Activated naive CD8-positive, alpha-beta T cell treated with anti-CD3 and anti-CD28 coated beads for 36 hours (primary cell): ENCODE data around the gene CLK2. TPM values are rescaled to one million over a fixed set of nuclear protein-coding genes. Genes with fewer than 3 reads are reported as not detected.

Experiments used
- DNase-seq: peaks from one replicate; pipeline ENCODE4 v3.0.0; 2021
- H3K27ac Mint-ChIP-seq: one replicate; pipeline ENCODE4 v1.8.0; 2022; ENCODE audit warnings: mild to moderate bottlenecking, moderate library complexity, mixed read lengths
- H3K27me3 Mint-ChIP-seq: one replicate; pipeline ENCODE4 v1.8.0; 2022; ENCODE audit warnings: mild to moderate bottlenecking, mixed read lengths
- H3K36me3 Mint-ChIP-seq: one replicate; pipeline ENCODE4 v1.8.0; 2021; ENCODE audit warnings: mild to moderate bottlenecking, mixed read lengths
- H3K4me1 Mint-ChIP-seq: one replicate; pipeline ENCODE4 v1.8.0; 2021; ENCODE audit warnings: mixed read lengths
- H3K4me3 Mint-ChIP-seq: one replicate; pipeline ENCODE4 v1.8.0; 2022; ENCODE audit warnings: mild to moderate bottlenecking, moderate library complexity, mixed read lengths
- H3K9me3 Mint-ChIP-seq: one replicate; pipeline ENCODE4 v1.8.0; 2022; ENCODE audit warnings: mixed read lengths
- total RNA-seq, 2 experiments: library from RNA; stranded (reverse); gene quantifications; one replicate each; pipeline ENCODE4 v1.2.3, GENCODE V29; 2021

The CLK2 gene
- total RNA-seq, 2 experiments from 2014 or later, result 61.4 to 65.9 TPM

DNA sequence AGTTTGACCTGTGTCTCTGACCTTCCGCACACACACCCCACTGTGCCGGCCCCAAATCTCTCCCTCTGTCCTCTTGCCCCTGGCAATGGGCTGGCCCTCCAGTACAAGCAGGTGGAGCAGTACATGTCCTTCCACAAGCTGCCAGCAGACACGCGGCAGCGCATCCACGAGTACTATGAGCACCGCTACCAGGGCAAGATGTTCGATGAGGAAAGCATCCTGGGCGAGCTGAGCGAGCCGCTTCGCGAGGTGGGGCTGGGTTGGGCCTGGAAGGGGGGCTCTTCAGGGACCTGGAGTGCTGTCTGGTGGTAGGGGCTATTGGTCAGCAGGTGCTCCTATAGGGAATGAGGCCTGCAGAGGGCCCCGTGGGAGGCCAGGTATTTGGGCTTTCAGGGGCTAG is 11.8 kb upstream of the CLK2 start:
- no peaks in the 10 kb centered on the region for H3K27me3 Mint-ChIP-seq
- no peaks in the 10 kb centered on the region for H3K4me1 Mint-ChIP-seq
- no peak overlapping the region for H3K27ac Mint-ChIP-seq
- no peak overlapping the region for H3K4me3 Mint-ChIP-seq
- H3K9me3 Mint-ChIP-seq, result no peaks in the 10 kb centered on the region
- no peaks in the 10 kb centered on the region for H3K36me3 Mint-ChIP-seq
- DNase-seq, result no peak

DNA sequence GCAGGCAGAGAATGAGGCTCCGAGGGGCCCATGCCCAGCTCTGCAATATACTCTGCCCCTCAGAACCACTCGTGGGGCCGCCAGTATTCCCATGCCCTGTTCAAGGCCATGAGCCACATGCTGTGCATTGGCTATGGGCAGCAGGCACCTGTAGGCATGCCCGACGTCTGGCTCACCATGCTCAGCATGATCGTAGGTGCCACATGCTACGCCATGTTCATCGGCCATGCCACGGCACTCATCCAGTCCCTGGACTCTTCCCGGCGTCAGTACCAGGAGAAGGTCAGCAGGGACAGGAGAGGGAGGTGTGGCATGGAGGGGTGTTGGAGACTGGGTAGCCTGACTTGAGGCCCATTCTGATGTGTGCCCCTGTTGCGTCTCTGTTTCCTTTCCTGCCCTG is 11.2 kb upstream of the CLK2 start:
- Mint-ChIP-seq H3K4me3 (no peak overlapping the region), H3K27me3 (no peaks in the 10 kb centered on the region), H3K36me3 (no peaks in the 10 kb centered on the region), H3K4me1 (no peaks in the 10 kb centered on the region), H3K9me3 (no peaks in the 10 kb centered on the region), H3K27ac (no peak overlapping the region)
- DNase-seq, result no peak

DNA sequence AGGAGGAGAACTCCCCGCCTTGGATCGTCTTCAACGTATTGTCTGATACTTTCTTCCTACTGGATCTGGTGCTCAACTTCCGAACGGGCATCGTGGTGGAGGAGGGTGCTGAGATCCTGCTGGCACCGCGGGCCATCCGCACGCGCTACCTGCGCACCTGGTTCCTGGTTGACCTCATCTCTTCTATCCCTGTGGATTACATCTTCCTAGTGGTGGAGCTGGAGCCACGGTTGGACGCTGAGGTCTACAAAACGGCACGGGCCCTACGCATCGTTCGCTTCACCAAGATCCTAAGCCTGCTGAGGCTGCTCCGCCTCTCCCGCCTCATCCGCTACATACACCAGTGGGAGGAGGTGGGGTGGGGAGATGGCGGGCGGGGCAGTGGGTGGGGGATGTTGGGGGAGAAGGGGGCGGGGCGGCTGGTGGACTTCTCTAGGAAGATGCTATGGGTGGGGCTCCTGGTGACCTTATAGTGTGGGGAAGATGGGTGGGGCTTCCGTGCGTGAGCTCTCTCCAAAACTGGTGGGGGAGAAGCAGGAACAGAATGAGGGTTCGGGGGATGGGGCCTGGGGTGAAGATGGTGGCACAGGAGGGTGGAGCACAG is 9.3 kb upstream of the CLK2 start:
- Mint-ChIP-seq H3K27me3 (no peaks in the 10 kb centered on the region), H3K27ac (no peak overlapping the region), H3K9me3 (no peaks in the 10 kb centered on the region), H3K36me3 (no peaks in the 10 kb centered on the region), H3K4me1 (peaks cover 3% of the 10 kb centered on the region), H3K4me3 (no peak overlapping the region)
- no peak for DNase-seq

DNA sequence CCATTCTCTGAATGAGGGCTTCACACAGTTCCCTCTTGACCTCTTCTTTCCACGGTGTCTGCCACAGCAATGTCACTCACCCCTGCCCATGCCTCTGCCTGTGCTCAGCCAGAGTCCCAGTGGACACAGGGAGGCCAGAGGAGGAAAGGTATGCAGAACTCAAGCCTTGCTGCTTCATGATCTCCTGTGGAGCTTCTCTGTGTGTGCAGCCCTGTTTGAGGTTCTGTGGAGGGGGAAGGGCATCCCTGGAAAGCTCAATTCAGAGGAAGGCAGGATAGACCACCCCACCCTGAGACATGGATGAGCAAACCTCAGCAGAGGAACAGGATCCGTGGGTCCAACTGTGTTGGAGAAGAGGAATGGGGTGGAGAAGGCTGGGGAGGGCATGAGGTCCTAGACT is 6.0 kb upstream of the CLK2 start:
- DNase-seq, result no peak
- H3K27ac Mint-ChIP-seq, result no peak overlapping the region
- no peaks in the 10 kb centered on the region for H3K36me3 Mint-ChIP-seq
- H3K4me3 Mint-ChIP-seq, result no peak overlapping the region
- H3K27me3 Mint-ChIP-seq, result no peaks in the 10 kb centered on the region
- H3K4me1 Mint-ChIP-seq, result peaks cover 13% of the 10 kb centered on the region
- H3K9me3 Mint-ChIP-seq, result no peaks in the 10 kb centered on the region

DNA sequence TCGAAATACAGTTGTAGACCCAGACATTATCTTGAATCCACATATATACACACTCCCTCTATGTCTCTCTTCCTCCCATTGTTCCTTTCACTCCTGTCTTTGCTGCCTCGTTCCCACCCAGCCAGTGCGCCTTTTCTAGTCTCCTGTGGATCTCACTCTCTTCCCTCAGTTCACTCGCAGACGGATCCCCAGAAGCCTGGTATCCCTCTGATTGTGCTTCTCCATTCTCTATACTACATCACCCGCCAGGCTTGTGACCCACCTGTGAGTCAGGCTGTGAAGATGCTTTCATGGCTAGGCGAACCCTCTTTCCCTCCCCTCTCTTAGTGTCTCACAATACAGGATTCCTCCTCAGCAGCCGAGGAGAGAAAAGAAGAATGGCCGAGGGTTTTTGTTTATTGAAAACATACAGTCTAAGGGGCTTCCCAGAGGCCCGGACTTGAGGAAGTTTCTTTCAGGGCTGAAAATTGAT is 5.4 kb upstream of the CLK2 start:
- no peak for DNase-seq
- H3K9me3 Mint-ChIP-seq, result no peaks in the 10 kb centered on the region
- no peaks in the 10 kb centered on the region for H3K27me3 Mint-ChIP-seq
- H3K4me3 Mint-ChIP-seq, result peak overlapping the region; percentile 74
- no peak overlapping the region for H3K27ac Mint-ChIP-seq
- H3K4me1 Mint-ChIP-seq, result peaks cover 15% of the 10 kb centered on the region
- no peaks in the 10 kb centered on the region for H3K36me3 Mint-ChIP-seq

DNA sequence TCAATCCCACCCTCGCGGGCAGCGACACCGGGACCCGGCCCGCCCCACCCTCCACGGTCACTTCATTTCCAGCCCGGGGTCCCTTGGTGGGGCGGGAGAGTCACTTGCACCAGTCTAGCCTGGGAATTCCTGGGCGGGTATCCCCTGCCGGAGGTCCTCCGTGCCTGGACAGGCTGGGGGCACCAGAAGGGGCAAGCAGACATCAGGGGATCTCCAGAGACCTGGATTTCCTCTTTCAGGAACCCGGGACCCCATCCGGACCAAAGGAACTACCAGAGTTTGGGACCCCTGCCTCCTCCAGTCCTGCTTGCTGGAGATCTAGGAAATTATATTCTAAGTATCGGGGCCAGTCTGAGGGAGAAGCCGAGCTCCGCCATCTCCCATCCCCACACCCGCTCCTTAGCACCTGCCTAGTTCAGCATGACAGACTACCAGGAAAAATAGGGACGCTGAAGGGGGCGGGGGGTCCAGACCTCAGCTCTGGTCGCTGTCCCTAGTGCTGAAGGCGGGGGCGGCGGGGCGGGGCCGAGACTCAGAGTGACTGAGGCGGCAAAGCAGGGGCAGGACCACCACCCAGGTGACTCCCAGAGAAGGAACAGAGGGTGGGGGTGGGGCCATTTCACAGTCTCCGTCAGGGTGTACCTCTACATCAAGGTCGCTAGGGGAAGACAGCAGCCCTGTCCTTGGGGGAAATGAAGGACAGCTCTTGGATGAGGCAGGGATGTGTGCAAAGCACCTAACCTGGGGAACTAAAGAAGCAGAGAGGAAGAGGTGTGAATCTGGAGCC is 4.8 kb upstream of the CLK2 start:
- H3K4me1 Mint-ChIP-seq, result peaks cover 19% of the 10 kb centered on the region
- no peak overlapping the region for H3K27ac Mint-ChIP-seq
- DNase-seq, result peak; percentile 78
- H3K36me3 Mint-ChIP-seq, result no peaks in the 10 kb centered on the region
- no peaks in the 10 kb centered on the region for H3K27me3 Mint-ChIP-seq
- H3K9me3 Mint-ChIP-seq, result no peaks in the 10 kb centered on the region
- peak overlapping the region; percentile 74 for H3K4me3 Mint-ChIP-seq

DNA sequence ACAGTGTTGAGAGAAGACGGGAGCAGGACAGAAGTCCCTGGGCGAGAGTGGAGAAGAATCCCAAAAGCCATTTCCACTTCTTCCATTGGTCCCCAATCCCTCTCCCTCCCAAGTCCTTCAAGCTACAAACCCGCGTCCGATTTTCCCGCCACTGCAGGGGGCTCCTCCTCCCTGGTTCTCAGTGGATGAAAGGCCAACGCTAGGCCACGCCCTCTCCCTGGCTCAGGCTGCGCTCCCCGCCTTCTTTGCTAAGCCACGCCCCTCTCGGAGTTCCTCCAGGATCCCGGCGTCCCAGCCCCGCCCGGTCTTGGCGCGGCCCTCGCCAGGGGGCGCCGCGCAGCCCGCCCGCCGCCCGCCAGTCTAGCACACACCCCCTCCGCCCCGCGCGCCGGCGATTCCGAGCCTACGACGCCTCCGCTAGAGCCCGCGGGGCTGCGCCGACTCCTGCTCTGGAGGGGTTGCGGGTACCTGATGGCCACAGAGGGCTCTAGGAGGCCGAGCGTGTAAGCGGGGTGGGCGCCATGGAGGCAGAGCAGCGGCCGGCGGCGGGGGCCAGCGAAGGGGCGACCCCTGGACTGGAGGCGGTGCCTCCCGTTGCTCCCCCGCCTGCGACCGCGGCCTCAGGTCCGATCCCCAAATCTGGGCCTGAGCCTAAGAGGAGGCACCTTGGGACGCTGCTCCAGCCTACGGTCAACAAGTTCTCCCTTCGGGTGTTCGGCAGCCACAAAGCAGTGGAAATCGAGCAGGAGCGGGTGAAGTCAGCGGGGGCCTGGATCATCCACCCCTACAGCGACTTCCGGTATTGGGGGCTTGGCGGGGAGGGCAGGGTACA is 4.0 kb upstream of the CLK2 start, which contains the start of gene HCN3:
Gene HCN3 (plus strand): TSS at position 394 of the 832 bp plus-strand sequence. CDS start 128 bp downstream, at position 522.
- Mint-ChIP-seq H3K27ac (peak within 1 kb of the TSS; percentile 7), H3K4me3 (peak within 1 kb of the TSS; percentile 74), H3K4me1 (peaks cover 21% of the 10 kb centered on the region), H3K27me3 (no peaks in the 10 kb centered on the region), H3K9me3 (no peaks in the 10 kb centered on the region), H3K36me3 (peaks cover 6% of the 10 kb centered on the region)
- DNase-seq, result peak; percentile 95

DNA sequence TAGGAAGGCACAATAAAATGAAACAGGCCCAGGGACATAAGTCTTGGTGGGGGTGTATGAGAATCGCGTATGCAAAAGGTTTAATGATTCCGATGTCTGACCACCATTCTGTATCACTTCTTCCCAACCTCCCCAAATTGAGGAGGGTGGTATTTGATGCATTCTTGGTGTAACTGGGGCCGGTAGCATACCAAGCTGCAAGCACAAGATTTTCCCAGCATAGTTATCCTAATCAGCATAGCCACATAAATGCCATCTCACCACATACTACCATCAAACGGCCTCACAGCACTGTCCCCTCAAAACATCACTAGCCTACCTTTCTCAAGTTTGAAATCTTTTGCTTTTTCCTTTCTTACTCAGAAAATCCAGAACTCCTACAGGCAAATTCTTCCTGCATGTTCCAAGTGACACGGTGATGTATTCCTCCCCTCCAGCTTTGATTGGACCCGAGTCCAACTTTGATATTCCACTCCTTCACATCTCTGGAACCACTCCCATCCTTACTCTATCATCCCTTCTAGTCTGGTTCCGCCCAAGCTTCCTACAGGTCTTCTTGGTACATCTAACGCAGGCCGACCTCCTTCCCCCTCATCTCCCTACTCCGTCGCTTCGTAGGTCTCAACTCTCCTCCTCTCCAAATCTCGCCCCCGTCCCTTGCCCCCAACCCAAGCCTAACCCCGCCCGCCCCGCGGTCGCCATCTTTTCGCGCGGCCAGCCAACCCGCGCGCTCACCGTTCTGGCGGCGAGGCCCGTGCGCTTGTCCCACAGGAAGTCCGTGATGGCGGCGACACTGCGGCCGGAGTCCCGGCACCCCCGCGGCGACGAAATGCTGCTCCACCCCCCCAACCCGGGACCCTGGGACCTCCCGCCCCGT is 600 bp downstream of the CLK2 start:
- Mint-ChIP-seq H3K4me3 (peak overlapping the region; percentile 85), H3K9me3 (no peaks in the 10 kb centered on the region), H3K27me3 (no peaks in the 10 kb centered on the region), H3K36me3 (peaks cover 33% of the 10 kb centered on the region), H3K27ac (peak overlapping the region; percentile 87), H3K4me1 (peaks cover 31% of the 10 kb centered on the region)
- DNase-seq, result no peak

DNA sequence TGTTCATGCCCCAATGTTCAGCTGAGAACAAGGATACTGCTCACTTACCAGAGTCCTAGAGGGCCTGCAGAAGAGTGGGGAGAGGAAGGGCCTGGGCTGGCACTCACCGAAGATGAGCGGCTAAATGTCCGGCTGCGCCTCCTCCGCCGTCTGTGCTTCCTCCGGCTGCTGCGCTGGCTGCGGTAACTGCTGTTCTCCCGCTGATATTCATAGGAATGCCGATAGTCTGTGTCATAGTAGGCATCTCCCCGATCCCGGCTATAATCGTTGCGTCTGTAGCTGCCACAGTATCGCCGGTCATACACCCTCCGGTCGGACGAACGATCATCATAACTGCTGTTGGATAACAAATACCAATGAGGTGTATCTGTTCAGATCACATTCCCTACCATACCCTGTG is 3.9 kb downstream of the CLK2 start:
- no peak overlapping the region for H3K27ac Mint-ChIP-seq
- peaks cover 37% of the 10 kb centered on the region for H3K36me3 Mint-ChIP-seq
- no peak for DNase-seq
- no peaks in the 10 kb centered on the region for H3K27me3 Mint-ChIP-seq
- no peak overlapping the region for H3K4me3 Mint-ChIP-seq
- H3K4me1 Mint-ChIP-seq, result peaks cover 21% of the 10 kb centered on the region
- H3K9me3 Mint-ChIP-seq, result no peaks in the 10 kb centered on the region

DNA sequence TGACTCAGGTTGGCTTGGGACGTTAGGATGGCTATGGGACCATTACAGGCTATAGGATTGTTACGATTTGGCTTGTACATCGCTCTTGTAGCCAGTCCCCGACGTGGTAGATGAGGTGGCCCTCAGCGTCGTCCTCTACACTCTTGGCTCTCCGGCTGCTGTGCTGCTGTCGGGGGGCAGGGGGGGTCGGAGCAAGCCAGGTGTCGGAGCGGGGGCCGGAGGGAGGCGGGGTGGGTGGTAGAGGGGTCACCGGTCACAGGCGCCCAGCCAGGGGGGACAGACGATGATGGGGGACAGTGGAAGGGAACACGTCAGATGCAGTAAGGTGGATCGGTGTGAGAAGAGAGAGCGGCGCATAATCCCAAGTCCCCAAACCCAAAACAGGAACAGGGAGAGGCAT is 4.7 kb downstream of the CLK2 start:
- Mint-ChIP-seq H3K4me1 (peaks cover 17% of the 10 kb centered on the region), H3K4me3 (no peak overlapping the region), H3K27ac (no peak overlapping the region), H3K27me3 (no peaks in the 10 kb centered on the region), H3K36me3 (peaks cover 42% of the 10 kb centered on the region), H3K9me3 (no peaks in the 10 kb centered on the region)
- DNase-seq, result no peak

DNA sequence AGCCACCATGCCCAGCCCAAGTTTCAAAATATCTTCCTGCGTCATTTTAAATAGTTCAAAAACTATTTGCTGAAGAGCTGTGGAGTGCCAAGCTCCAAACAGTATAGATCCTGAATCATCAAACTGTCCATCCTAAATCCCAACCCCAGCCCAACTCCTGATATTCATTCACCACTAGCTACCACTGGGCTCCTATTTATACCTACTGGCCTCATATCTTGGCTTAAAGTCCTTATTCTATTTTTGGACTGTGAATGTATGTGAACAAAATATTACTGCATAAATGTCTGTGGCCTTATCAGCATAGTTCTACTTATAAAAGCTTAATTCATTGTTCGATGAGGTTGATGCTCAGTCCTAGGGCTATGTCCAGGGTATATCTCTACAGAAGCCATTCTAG is 5.9 kb downstream of the CLK2 start:
- no peak for DNase-seq
- Mint-ChIP-seq H3K4me3 (no peak overlapping the region), H3K9me3 (no peaks in the 10 kb centered on the region), H3K36me3 (peaks cover 49% of the 10 kb centered on the region), H3K27ac (no peak overlapping the region), H3K27me3 (no peaks in the 10 kb centered on the region), H3K4me1 (peaks cover 21% of the 10 kb centered on the region)

DNA sequence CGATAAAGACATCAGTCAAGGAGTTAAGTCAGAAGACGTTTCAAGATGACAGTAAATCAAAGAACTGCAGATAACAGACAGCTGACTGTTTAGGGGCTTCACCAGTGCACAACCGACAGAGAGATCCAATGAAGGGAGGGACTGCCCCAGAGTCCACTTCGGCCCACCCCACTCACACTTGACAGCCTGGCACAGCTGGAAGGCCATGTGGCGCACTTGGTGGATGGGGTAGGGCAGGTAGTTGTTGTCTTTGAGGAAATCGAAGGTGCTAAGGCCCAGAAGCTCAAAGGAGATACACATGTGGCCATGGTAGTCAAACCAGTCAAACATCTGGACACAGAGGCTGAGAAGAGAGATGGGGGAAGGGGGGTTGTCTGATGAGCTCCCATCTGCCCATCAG is 6.8 kb downstream of the CLK2 start:
- Mint-ChIP-seq H3K9me3 (no peaks in the 10 kb centered on the region), H3K4me1 (peaks cover 18% of the 10 kb centered on the region), H3K4me3 (no peak overlapping the region), H3K27ac (peak overlapping the region; percentile 11), H3K27me3 (no peaks in the 10 kb centered on the region), H3K36me3 (peaks cover 47% of the 10 kb centered on the region)
- no peak for DNase-seq

DNA sequence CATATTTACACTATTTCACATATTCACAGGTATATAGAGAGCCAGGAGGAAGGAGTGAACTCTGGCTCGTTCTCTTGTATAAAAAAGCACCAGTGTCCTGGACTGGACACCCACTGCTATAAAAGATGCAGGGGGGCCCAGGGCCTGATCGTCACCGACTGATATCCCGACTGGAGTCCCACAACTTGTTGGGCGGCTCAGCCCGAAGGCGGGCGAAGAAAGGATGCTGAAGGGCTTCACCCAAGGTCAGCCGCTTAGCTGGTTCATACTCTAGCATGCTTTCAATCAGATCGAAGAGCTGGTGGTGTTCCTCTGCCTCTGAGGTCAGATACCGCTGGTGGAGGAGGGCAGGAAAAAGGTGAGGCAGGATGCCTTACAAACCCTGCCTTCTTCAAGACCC is 10.2 kb downstream of the CLK2 start:
- peak overlapping the region; percentile 90 for H3K4me3 Mint-ChIP-seq
- peaks cover 52% of the 10 kb centered on the region for H3K36me3 Mint-ChIP-seq

DNA sequence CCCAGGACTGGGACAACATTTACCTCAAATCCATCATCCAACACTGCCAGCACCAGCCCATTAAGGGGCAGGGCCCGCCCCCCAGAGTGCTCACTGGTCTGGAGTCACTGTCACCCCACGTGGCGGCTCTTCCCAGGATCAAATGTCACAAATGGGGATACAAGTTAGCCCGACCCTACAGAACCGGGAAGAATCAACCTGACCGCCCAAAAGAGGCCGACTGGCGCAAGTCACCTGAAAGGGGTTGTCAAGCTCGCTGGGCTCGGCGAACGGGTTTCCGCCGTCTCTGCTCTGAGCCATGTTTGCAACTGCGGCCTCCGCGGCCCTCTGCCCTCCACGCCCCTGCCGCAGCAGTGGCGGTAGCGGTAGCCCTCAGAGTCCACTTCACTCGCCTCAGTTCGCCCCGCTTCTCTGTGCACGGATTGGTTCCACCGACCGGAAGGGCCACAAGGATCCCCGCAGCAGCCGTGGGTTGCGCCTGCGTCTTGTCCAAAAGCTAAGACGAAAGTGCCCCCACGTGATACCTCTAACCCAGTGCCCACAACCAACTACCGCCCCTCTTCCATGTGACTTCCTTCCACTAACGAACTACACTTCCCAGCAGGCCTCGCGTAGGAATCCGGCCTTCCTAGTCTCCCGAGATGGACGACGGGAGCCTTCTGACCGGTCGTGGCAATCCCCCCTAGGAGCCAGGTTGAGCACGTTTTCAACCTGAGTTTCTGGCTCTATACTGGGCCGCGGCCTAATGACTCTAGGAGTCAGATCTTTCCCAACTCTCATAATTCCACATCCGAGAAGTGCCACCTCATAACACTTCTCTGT is 11.2 kb downstream of the CLK2 start, which contains the start of gene SCAMP3:
Gene SCAMP3 (minus strand): TSS at position 509 of the 822 bp plus-strand sequence. CDS start 209 bp downstream, at position 300.
- no peaks in the 10 kb centered on the region for H3K27me3 Mint-ChIP-seq
- no peaks in the 10 kb centered on the region for H3K9me3 Mint-ChIP-seq
- H3K4me3 Mint-ChIP-seq, result peak within 1 kb of the TSS; percentile 90
- DNase-seq, result peak; percentile 87
- peaks cover 46% of the 10 kb centered on the region for H3K36me3 Mint-ChIP-seq
- peaks cover 23% of the 10 kb centered on the region for H3K4me1 Mint-ChIP-seq
- H3K27ac Mint-ChIP-seq, result peak within 1 kb of the TSS; percentile 90

More for the DNA sequence above, 10.2 kb downstream of the CLK2 start:
- DNase-seq, result no peak
- Mint-ChIP-seq H3K9me3 (no peaks in the 10 kb centered on the region), H3K4me1 (peaks cover 23% of the 10 kb centered on the region), H3K27me3 (no peaks in the 10 kb centered on the region), H3K27ac (peak overlapping the region; percentile 90)
